A549 (cell line): Measurements from ENCODE around the gene CTCF. TPM values are rescaled to one million over a fixed set of nuclear protein-coding genes. Genes with fewer than 3 reads are reported as not detected.

ENCODE experiments used
- ATAC-seq, 2 experiments: fragments of 200-7000 bp in 1 of 2; fragments of >200 bp in 1 of 2; cut with Nextera tagmentation in 1 of 2; cut with Tn5 transposase in 1 of 2; 3 replicates each; pipeline versions ENCODE4 v1.8.0 to v1.9.1; 2018 to 2020; ENCODE audit warnings: mild to moderate bottlenecking in 1 of 2, moderate library complexity in 1 of 2
- CTCF ChIA-PET: fragments of 300-600 bp; sonication (Branson Sonifier 250); formaldehyde crosslinking; extraction: SDS; loops from one replicate; lab custom pipeline; 2021; ENCODE audit warnings: antibody characterized with exemption, inconsistent platforms; lab: Yijun Ruan, JAX
- POLR2A ChIA-PET: fragments of 350-600 bp; formaldehyde crosslinking; extraction: SDS; loops from one replicate; lab custom pipeline; 2021; ENCODE audit warnings: antibody characterized with exemption, inconsistent platforms; lab: Yijun Ruan, JAX
- DNase-seq, 2 experiments: peaks; one replicate each; pipeline versions ENCODE4 v3.0.0 to v3.0.0-alpha.2; 2011 to 2016; ENCODE audit warnings: low read depth in 1 of 2, low spot score in 1 of 2
- FAIRE-seq: peaks from 2 replicates; lab custom pipeline; 2011; peaks lifted over from hg19 to GRCh38; lab: Jason Lieb, UNC
- H3K27ac ChIP-seq, 2 experiments: fragments of >200 bp; sonication (Bioruptor Twin); formaldehyde crosslinking; 3 replicates each; pipeline ENCODE4 v1.5.1; 2016 to 2017
- H3K4me1 ChIP-seq: fragments of >200 bp; sonication (Bioruptor Twin); formaldehyde crosslinking; 3 replicates; pipeline ENCODE4 v1.6.1; 2016
- H3K4me2 ChIP-seq: fragments of >200 bp; sonication (Bioruptor Twin); formaldehyde crosslinking; 3 replicates; pipeline ENCODE4 v1.6.1; 2016
- H3K4me3 ChIP-seq: fragments of >200 bp; sonication (Bioruptor Twin); formaldehyde crosslinking; 3 replicates; pipeline ENCODE4 v1.5.1; 2016
- H3K9me3 ChIP-seq: fragments of >200 bp; sonication (Bioruptor Twin); formaldehyde crosslinking; 3 replicates; pipeline ENCODE4 v1.6.1; 2016
- BHLHE40 ChIP-seq: IDR thresholded peaks from 2 replicates; pipeline ENCODE4 v1.6.1; 2012; ENCODE audit warnings: low read depth, low read length, inconsistent platforms
- CBX2 ChIP-seq: fragments of 200-600 bp; sonication (generic); IDR thresholded peaks from 2 replicates; pipeline ENCODE4 v1.6.1; 2016; ENCODE audit warnings: low read depth, mild to moderate bottlenecking, borderline replicate concordance
- CBX8 ChIP-seq: fragments of 200-600 bp; sonication (generic); IDR thresholded peaks from 2 replicates; pipeline ENCODE4 v1.6.1; 2016
- CEBPB ChIP-seq, 2 experiments: fragments of >200 bp in 1 of 2; sonication (Bioruptor Twin) in 1 of 2; formaldehyde crosslinking in 1 of 2; IDR thresholded peaks; 2 replicates each; pipeline ENCODE4 v1.6.1; 2012 to 2016
- CHD2 ChIP-seq: fragments of 150-350 bp; IDR thresholded peaks from 2 replicates; pipeline ENCODE4 v1.6.1; 2014; ENCODE audit warnings: low read length; ENCODE audit not compliant: partially characterized antibody
- CTCF ChIP-seq: fragments of >200 bp; sonication (Bioruptor Twin); formaldehyde crosslinking; IDR thresholded peaks from 3 replicates; pipeline ENCODE4 v1.5.1; 2016
- ESRRA ChIP-seq: fragments of 150-350 bp; IDR thresholded peaks from 2 replicates; pipeline ENCODE4 v1.6.1; 2014; ENCODE audit warnings: mild to moderate bottlenecking, low read length, borderline replicate concordance
- FOSL2 ChIP-seq, 2 experiments: fragments of 450-650 bp in 1 of 2; fragments of >200 bp in 1 of 2; sonication (Bioruptor Twin) in 1 of 2; formaldehyde crosslinking; IDR thresholded peaks; 2 replicates each; pipeline versions ENCODE4 v1.5.0 to v1.6.1; 2016 to 2020; ENCODE audit warnings: mild to moderate bottlenecking in 1 of 2, moderate library complexity in 1 of 2
- GATA3 ChIP-seq: IDR thresholded peaks from 2 replicates; pipeline ENCODE4 v1.6.1; 2012; ENCODE audit warnings: borderline replicate concordance
- HDAC2 ChIP-seq: fragments of 200-600 bp; sonication (generic); IDR thresholded peaks from 2 replicates; pipeline ENCODE4 v1.6.1; 2016
- HEYL ChIP-seq: fragments of 250-450 bp; sonication (Bioruptor Pico); IDR thresholded peaks from 2 replicates; pipeline ENCODE4 v1.8.0; 2021; ENCODE audit warnings: mild to moderate bottlenecking, moderate library complexity
- JUNB ChIP-seq: fragments of >200 bp; sonication (Bioruptor Twin); formaldehyde crosslinking; IDR thresholded peaks from 2 replicates; pipeline ENCODE4 v1.6.1; 2016
- KDM1A ChIP-seq: fragments of 200-600 bp; sonication (generic); IDR thresholded peaks from 2 replicates; pipeline ENCODE4 v1.6.1; 2016; ENCODE audit warnings: low read depth, mild to moderate bottlenecking
- KDM5A ChIP-seq: fragments of 200-600 bp; sonication (generic); IDR thresholded peaks from 2 replicates; pipeline ENCODE4 v1.6.1; 2016; ENCODE audit warnings: antibody characterized with exemption, mild to moderate bottlenecking
- MAFK ChIP-seq: fragments of 450-650 bp; IDR thresholded peaks from 2 replicates; pipeline ENCODE4 v1.6.1; 2014; ENCODE audit not compliant: partially characterized antibody
- MAZ ChIP-seq: fragments of 150-350 bp; IDR thresholded peaks from 2 replicates; pipeline ENCODE4 v1.6.1; 2014; ENCODE audit warnings: antibody characterized with exemption, low read depth, low read length, borderline replicate concordance
- MYC ChIP-seq: IDR thresholded peaks from 2 replicates; pipeline ENCODE4 v1.6.1; 2012; ENCODE audit warnings: mild to moderate bottlenecking, inconsistent platforms, low read length, improper control_type of control experiment, borderline replicate concordance
- NR3C1 ChIP-seq: fragments of >200 bp; sonication (Bioruptor Twin); formaldehyde crosslinking; IDR thresholded peaks from 3 replicates; pipeline ENCODE4 v1.6.1; 2017
- POLR2A ChIP-seq: IDR thresholded peaks from 2 replicates; pipeline ENCODE4 v1.6.1; 2012; ENCODE audit warnings: mild to moderate bottlenecking, low read length
- RNF2 ChIP-seq: fragments of 200-600 bp; sonication (generic); IDR thresholded peaks from 2 replicates; pipeline ENCODE4 v1.6.1; 2016; ENCODE audit warnings: low read depth, mild to moderate bottlenecking, antibody characterized with exemption, moderate library complexity, borderline replicate concordance
- SMC3 ChIP-seq: fragments of >200 bp; sonication (Bioruptor Twin); formaldehyde crosslinking; IDR thresholded peaks from 3 replicates; pipeline ENCODE4 v1.6.1; 2018; ENCODE audit warnings: inconsistent platforms
- SREBF2 ChIP-seq: fragments of 450-650 bp; IDR thresholded peaks from 2 replicates; pipeline ENCODE4 v1.6.1; 2014; ENCODE audit warnings: mild to moderate bottlenecking, moderate library complexity
- TP53 ChIP-seq: fragments of 250-450 bp; sonication (Bioruptor Pico); IDR thresholded peaks from 2 replicates; pipeline ENCODE4 v1.5.0; 2021; ENCODE audit warnings: mild to moderate bottlenecking, moderate library complexity
- USF2 ChIP-seq: fragments of 450-650 bp; IDR thresholded peaks from 2 replicates; pipeline ENCODE4 v1.6.1; 2014; ENCODE audit warnings: antibody characterized with exemption
- ZFP36 ChIP-seq: fragments of 450-650 bp; IDR thresholded peaks from 2 replicates; pipeline ENCODE4 v1.6.1; 2014; ENCODE audit warnings: borderline replicate concordance; ENCODE audit not compliant: partially characterized antibody
- ZSCAN20 ChIP-seq: fragments of 250-450 bp; sonication (Bioruptor Pico); IDR thresholded peaks from 2 replicates; pipeline ENCODE4 v1.8.0; 2022; ENCODE audit warnings: mild to moderate bottlenecking, moderate library complexity
- WGBS: methylation state at CpG from one replicate; pipeline ENCODE4 v1.1.6; 2017; ENCODE audit errors: missing lambda C conversion rate; 5-methylcytosine and 5-hydroxymethylcytosine counted together
- polyA plus RNA-seq, 4 experiments: library from polyadenylated mRNA; depleted of rRNA in 3 of 4; stranded (reverse); fragments of >200 nt; fragmentation: RNase III in 1 of 4; extraction: RNeasy Plus Mini Kit Qiagen cat#74134 plus additional on column Dnase treatment in 1 of 4; gene quantifications; 2 replicates in 3 of 4; 3 replicates in 1 of 4; pipeline ENCODE4 v1.2.3, GENCODE V29; 2011 to 2017
- TF ChIP-seq, protein P1 (sequence below): fragments of >200 bp; sonication (Bioruptor Twin); formaldehyde crosslinking; IDR thresholded peaks from 2 replicates; pipeline ENCODE4 v1.6.1; 2016
- TF ChIP-seq, protein P2 (sequence below): IDR thresholded peaks from 2 replicates; pipeline ENCODE4 v1.6.1; 2012

Gene CTCF
- polyA plus RNA-seq, 2 of the 4 experiments (the other 2 are of a cell fraction) = 42.5 to 58.4 TPM

- FAIRE-seq = no peak
- Histone ChIP-seq H3K4me1 (no peaks in the 10 kb centered on the region), H3K9me3 (no peaks in the 10 kb centered on the region), H3K27ac (no peak overlapping the region), H3K4me3 (no peak overlapping the region), H3K4me2 (no peak overlapping the region)
- ChIA-PET CTCF (interaction anchor here (0.9 to 5.0 kb wide), 5 partner anchors 7 to 199 kb away, joined by 3 to 36 read pairs (median 3); partner anchors contain the start of gene C16orf86), POLR2A (no interaction called here)
- DNase-seq = no peak
- ATAC-seq = no peak
- WGBS = 83% methylated on average over 10 of the region's 10 CpGs
- no peak for TF ChIP-seq KDM1A
- TF ChIP-seq, protein P1, sequence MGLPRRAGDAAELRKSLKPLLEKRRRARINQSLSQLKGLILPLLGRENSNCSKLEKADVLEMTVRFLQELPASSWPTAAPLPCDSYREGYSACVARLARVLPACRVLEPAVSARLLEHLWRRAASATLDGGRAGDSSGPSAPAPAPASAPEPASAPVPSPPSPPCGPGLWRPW = no peak
- TF ChIP-seq, protein P2, sequence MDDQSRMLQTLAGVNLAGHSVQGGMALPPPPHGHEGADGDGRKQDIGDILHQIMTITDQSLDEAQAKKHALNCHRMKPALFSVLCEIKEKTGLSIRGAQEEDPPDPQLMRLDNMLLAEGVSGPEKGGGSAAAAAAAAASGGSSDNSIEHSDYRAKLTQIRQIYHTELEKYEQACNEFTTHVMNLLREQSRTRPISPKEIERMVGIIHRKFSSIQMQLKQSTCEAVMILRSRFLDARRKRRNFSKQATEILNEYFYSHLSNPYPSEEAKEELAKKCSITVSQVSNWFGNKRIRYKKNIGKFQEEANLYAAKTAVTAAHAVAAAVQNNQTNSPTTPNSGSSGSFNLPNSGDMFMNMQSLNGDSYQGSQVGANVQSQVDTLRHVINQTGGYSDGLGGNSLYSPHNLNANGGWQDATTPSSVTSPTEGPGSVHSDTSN = no peak
- TF ChIP-seq KDM5A = no peak
- no peak for TF ChIP-seq MAZ
- TF ChIP-seq MYC = no peak
- no peak for TF ChIP-seq CBX8
- TF ChIP-seq SMC3 = no peak
- TF ChIP-seq POLR2A = no peak
- TF ChIP-seq SREBF2 = no peak
- TF ChIP-seq USF2 = no peak
- TF ChIP-seq CEBPB (IDR thresholded peaks at IDR 0.05) = no peak
- no peak for TF ChIP-seq HDAC2
- TF ChIP-seq, all 56 proteins: peak for 0
Observed at GRCh38 chr16:67679935-67680897, 117.9 kb downstream of the CTCF start.

GRCh38 chr16:67683767-67684166 lies 121.4 kb downstream of the CTCF start:
- H3K4me2 ChIP-seq = no peak overlapping the region
- H3K27ac ChIP-seq = no peak overlapping the region
- no peak overlapping the region for H3K4me3 ChIP-seq
- CTCF ChIA-PET = interaction anchor here (2.0 to 5.0 kb wide), 4 partner anchors 11 to 190 kb away, joined by 6 to 36 read pairs (median 12); no protein-coding TSS in a partner anchor
- DNase-seq (no peak), ATAC-seq (no peak), FAIRE-seq (no peak)
- 96% methylated on average over 4 of the region's 4 CpGs for WGBS
- TF ChIP-seq CEBPB (IDR thresholded peaks at IDR 0.05) (no peak), ZFP36 (no peak), CBX2 (no peak), CTCF (no peak), MAFK (no peak), RNF2 (no peak), HEYL (CRISPR knock-in tag) (no peak), ESRRA (no peak), SREBF2 (no peak), JUNB (no peak), BHLHE40 (no peak), ZSCAN20 (no peak), NR3C1 (no peak), TP53 (no peak), GATA3 (no peak), KDM5A (no peak), CHD2 (no peak), FOSL2 (IDR thresholded peaks at IDR 0.05) (no peak), FOSL2 (CRISPR knock-in tag; IDR thresholded peaks at IDR 0.05) (no peak)
- TF ChIP-seq, protein P2 = no peak
- TF ChIP-seq, protein P1 = no peak
- no peaks in the 10 kb centered on the region for H3K4me1 ChIP-seq
- no peaks in the 10 kb centered on the region for H3K9me3 ChIP-seq
- POLR2A ChIA-PET = no interaction called here
